HG02885 (cell line): ENCODE data around the gene NBEA.

Experiments
- ATAC-seq: cut with Tn5 transposase; IDR thresholded peaks from one replicate; pipeline ENCODE4 v1.9.1; 2021; ENCODE audit warnings: mild to moderate bottlenecking; ENCODE audit not compliant: unreplicated experiment, poor library complexity

Gene NBEA

GRCh38 chr13:35460061-35460460 lies 518.0 kb downstream of the NBEA start:
- ATAC-seq = no peak

DNA sequence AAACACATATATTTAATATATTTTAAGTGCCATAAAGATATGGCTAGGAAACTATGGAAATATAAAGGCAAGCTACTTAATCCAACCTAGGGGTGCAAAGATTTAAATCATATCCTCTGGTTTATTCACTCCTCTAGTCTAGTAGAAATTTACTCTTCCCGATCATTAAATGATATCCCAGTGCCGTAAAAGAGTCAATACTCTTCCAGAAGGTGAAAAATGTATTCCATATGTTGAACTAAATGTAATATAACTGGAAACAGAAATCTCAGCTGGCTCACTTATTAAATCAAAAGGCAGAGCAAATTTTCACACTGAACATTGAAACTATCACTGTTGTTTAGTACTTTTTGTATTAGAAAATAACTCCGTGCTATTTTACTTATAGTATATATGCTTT lies 523.3 kb downstream of the NBEA start:
- no peak for ATAC-seq

- ATAC-seq = no peak
Measured at GRCh38 chr13:35468195-35468594, 526.1 kb downstream of the NBEA start.

DNA sequence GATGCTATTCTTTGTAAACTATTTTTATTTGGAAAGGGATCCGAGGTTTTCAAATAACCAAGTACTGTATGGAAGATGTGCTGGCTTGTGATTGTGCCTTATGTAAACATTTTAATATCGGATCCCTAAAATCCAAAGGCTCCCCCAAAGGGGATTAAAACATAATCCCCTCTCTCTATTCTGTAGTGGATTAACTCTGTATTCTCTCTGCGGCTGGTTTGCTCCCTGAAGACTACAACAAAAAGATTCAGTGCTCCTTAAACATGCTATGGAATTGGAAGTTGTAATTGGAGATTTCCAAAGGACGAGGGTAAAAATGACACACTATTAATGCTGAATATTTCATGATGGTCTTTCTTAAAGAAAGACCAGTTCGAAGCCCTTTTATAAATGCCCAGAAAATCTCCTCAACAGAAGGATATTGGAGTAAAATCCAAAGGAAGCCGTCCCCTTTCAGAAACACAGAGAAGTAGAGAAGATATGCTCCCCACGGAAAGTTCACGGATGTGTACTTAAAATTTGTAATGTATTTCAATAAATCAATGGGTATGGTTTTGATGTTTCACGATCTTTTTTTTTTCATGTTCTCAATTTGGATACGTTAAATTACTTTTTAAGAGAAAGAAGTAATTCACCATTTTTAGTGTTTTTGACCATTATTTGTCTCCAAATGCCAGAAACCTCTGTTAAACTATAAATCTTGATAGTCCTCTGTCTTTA lies 527.9 kb downstream of the NBEA start:
- ATAC-seq = no peak

DNA sequence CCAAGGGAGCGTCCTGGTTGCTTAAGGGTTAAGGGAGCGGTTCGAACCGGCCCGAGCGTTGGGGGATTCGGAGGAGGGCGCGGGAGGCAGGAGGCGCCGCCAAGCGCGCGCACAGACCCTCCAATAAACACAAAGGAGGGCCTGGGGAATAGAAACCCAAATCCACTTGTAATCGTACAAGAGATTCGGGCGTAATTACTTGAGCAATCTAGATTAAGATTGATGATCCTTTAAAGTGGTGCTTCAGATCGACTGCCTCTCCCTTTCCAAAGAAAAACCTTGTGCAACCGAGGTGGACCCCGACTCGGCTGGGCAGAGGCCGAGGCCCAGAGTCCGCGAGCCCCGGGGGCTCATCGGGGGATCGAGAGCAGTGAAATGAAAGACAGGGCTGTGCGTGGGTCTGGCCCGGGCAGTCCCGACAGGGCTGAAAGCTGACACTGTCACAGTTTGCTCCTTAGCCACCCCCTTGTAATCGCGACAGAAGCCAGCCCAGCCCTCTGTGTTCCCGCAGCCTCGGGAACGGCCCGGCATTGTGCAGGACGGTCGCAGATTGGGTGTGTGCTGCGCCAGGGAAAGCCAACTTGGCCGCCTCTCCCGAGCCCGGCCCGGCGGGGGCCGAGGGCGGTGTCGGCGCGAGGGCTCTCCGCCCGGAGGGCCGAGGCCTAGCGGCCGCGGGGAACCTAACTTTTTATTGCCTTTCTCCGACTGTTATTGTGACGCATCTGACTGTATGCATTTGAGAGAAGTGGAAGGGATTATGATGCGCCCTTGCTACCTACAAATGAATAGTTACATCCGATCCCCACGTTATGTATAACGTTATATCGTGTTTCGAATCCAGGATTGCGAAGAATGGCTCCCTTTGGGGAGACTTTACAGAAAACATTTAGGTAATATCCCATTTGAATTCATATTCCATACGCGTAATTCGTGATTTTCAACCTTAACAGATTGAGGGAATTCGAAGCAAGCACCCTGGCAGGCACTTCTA lies 528.9 kb downstream of the NBEA start:
- no peak for ATAC-seq

- no peak for ATAC-seq
Measured at GRCh38 chr13:35471706-35472322, 529.7 kb downstream of the NBEA start.

GRCh38 chr13:35472323-35472881 lies 530.3 kb downstream of the NBEA start:
- ATAC-seq = no peak

GRCh38 chr13:35473206-35473775 lies 531.2 kb downstream of the NBEA start:
- no peak for ATAC-seq

DNA sequence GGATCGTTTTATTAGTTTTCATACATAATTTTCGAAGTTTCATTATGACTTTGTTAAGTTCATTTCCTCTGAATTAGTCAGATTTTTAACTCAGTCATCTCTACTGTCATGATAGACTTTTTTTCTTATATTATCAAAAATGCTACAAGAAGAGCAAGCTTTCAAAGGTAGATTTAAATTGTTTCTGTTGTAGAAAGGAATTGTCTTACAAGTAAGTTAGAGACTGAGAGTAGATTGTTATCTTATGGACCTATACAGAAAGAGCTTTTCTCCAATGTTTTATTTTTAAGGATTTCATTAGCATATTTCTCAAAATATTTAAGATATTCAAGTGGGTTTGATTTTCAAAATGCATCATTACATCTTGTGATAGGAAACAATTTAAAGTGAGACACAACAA lies 531.7 kb downstream of the NBEA start:
- no peak for ATAC-seq

- no peak for ATAC-seq
Measured at GRCh38 chr13:35474496-35475211, 532.6 kb downstream of the NBEA start.

- ATAC-seq = peak; percentile 42
Measured at GRCh38 chr13:35475212-35475959, 533.3 kb downstream of the NBEA start.

GRCh38 chr13:35475960-35476943 lies 534.2 kb downstream of the NBEA start, which contains the start of gene MAB21L1:
Gene MAB21L1, minus strand, starts transcription at chr13:35476689. Its CDS starts 551 bp downstream, at chr13:35476138.
- peak; percentile 59 for ATAC-seq

DNA sequence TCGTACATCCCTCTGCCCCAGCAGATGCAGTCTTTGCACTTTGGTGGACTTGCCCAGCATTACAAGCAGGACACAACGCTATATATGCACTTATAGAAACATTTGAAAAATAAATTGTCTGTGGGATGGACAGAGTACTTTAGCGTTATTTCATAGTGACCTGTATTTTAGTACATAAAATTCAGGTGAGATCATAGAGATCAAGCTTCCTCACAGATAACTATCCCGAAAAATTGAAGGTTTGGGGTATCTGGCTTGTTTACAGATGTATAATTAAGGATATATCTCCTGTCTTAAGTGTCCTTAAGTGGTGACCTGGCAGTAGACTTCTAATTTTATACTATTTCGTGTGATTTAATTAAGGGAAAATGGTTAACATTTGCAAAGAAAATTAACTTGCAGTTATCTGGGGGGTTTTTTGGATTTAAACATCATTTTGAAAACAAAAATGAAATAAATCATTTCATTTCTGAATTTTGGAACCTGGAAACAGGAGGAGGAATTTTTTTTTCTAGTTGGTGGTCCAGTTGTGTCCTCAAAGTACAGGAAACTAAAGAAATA lies 535.4 kb downstream of the NBEA start:
- no peak for ATAC-seq

- ATAC-seq = no peak
Measured at GRCh38 chr13:35478271-35479037, 536.4 kb downstream of the NBEA start.

- no peak for ATAC-seq
Measured at GRCh38 chr13:35479038-35479492, 537.0 kb downstream of the NBEA start.

DNA sequence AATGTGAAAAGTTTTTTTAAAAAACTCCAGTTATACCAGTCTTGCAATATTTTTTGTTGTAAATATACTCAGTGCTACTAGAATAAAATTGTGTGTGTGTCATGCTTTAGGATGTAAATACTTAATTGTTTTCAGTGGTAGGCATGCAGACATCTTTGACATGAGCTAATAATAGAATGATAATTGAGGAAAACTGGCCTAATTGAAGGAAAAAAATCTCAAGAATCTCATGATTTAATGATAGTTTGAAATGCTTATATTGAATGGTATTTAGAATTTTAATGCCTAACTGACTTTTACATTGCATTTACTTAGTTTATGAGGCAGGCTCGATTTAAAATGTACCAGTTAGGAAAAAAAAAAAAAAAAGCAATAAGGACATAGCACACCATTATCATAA lies 537.6 kb downstream of the NBEA start:
- no peak for ATAC-seq

- no peak for ATAC-seq
Measured at GRCh38 chr13:35480346-35480745, 538.3 kb downstream of the NBEA start.
